ENCODE data around the gene OTOG. TPM values are rescaled to one million over a fixed set of nuclear protein-coding genes. Genes with fewer than 3 reads are reported as not detected.

Gene OTOG
- total RNA-seq, 1 donor from 2014 or later = not detected

DNA sequence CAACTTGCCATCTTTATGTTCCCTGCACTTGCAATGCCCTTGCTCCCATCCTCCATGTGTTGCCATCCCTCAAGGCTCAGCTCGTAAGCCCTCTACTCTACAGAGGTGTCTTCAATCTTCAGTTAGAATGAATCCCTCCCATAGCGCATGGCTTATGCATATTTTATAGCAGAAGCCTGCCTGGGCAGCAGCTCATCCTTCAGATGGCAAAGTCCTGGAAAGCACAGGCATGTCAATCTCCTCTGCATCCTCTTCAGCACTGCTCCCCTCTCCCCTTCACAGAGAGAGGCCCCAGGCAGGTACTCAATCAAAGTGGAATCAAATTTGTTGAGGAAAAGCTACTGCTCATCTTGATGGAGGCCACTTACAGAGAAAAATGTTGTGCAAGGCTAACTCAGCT is 39.3 kb upstream of the OTOG start:
- TF ChIP-seq, protein P1, sequence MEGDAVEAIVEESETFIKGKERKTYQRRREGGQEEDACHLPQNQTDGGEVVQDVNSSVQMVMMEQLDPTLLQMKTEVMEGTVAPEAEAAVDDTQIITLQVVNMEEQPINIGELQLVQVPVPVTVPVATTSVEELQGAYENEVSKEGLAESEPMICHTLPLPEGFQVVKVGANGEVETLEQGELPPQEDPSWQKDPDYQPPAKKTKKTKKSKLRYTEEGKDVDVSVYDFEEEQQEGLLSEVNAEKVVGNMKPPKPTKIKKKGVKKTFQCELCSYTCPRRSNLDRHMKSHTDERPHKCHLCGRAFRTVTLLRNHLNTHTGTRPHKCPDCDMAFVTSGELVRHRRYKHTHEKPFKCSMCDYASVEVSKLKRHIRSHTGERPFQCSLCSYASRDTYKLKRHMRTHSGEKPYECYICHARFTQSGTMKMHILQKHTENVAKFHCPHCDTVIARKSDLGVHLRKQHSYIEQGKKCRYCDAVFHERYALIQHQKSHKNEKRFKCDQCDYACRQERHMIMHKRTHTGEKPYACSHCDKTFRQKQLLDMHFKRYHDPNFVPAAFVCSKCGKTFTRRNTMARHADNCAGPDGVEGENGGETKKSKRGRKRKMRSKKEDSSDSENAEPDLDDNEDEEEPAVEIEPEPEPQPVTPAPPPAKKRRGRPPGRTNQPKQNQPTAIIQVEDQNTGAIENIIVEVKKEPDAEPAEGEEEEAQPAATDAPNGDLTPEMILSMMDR (IDR thresholded peaks at IDR 0.05) = no peak
- ChIA-PET POLR2A (no interaction called here), CTCF (interaction anchor here (2.2 kb wide), 1 partner anchor 124 kb away, joined by 9 read pairs; no protein-coding TSS in a partner anchor)
- Mint-ChIP-seq H3K27me3 (peaks cover 11% of the 10 kb centered on the region), H3K36me3 (ENCODE audit: low read depth) (no peaks in the 10 kb centered on the region), H3K4me1 (no peaks in the 10 kb centered on the region), H3K27ac (no peak overlapping the region), H3K9me3 (no peaks in the 10 kb centered on the region), H3K4me3 (no peak overlapping the region)
- DNase-seq (no peak), ATAC-seq (ENCODE audit: low read depth) (no peak)
- intact Hi-C loops (cut with micrococcal nuclease) = no loop called here

GRCh38 chr11:17508306-17508705 is 38.8 kb upstream of the OTOG start:
- DNase-seq (no peak), ATAC-seq (ENCODE audit: low read depth) (no peak)
- Mint-ChIP-seq H3K27me3 (peaks cover 13% of the 10 kb centered on the region), H3K4me1 (no peaks in the 10 kb centered on the region), H3K36me3 (ENCODE audit: low read depth) (no peaks in the 10 kb centered on the region), H3K27ac (no peak overlapping the region), H3K9me3 (no peaks in the 10 kb centered on the region), H3K4me3 (no peak overlapping the region)
- CTCF ChIA-PET = interaction anchor here (2.2 kb wide), 1 partner anchor 124 kb away, joined by 9 read pairs; no protein-coding TSS in a partner anchor
- TF ChIP-seq, protein P1 (IDR thresholded peaks at IDR 0.05) = no peak
- POLR2A ChIA-PET = no interaction called here
- intact Hi-C loops (cut with micrococcal nuclease) = no loop called here

- Mint-ChIP-seq H3K36me3 (ENCODE audit: low read depth) (no peaks in the 10 kb centered on the region), H3K4me3 (no peak overlapping the region), H3K27me3 (peaks cover 13% of the 10 kb centered on the region), H3K4me1 (no peaks in the 10 kb centered on the region), H3K27ac (no peak overlapping the region), H3K9me3 (no peaks in the 10 kb centered on the region)
- DNase-seq (no peak), ATAC-seq (ENCODE audit: low read depth) (no peak)
- ChIA-PET POLR2A (no interaction called here), CTCF (interaction anchor here (2.2 kb wide), 1 partner anchor 125 kb away, joined by 9 read pairs; no protein-coding TSS in a partner anchor)
- TF ChIP-seq, protein P1 (IDR thresholded peaks at IDR 0.05) = no peak
- intact Hi-C loops (cut with micrococcal nuclease) = no loop called here
These were observed 38.3 kb upstream of the OTOG start for GRCh38 chr11:17508791-17509190.

- no peak for ATAC-seq (ENCODE audit: low read depth)
- no peaks in the 10 kb centered on the region for H3K36me3 Mint-ChIP-seq (ENCODE audit: low read depth)
- TF ChIP-seq, protein P1 (IDR thresholded peaks at IDR 0.05) = no peak
- H3K4me3 Mint-ChIP-seq = no peak overlapping the region
- peaks cover 14% of the 10 kb centered on the region for H3K27me3 Mint-ChIP-seq
- no peaks in the 10 kb centered on the region for H3K9me3 Mint-ChIP-seq
- intact Hi-C loops (cut with micrococcal nuclease) = no loop called here
- CTCF ChIA-PET = no interaction called here
- H3K27ac Mint-ChIP-seq = no peak overlapping the region
- H3K4me1 Mint-ChIP-seq = no peaks in the 10 kb centered on the region
- POLR2A ChIA-PET = no interaction called here
- DNase-seq = no peak
These were observed 36.4 kb upstream of the OTOG start for GRCh38 chr11:17510507-17511206.

DNA sequence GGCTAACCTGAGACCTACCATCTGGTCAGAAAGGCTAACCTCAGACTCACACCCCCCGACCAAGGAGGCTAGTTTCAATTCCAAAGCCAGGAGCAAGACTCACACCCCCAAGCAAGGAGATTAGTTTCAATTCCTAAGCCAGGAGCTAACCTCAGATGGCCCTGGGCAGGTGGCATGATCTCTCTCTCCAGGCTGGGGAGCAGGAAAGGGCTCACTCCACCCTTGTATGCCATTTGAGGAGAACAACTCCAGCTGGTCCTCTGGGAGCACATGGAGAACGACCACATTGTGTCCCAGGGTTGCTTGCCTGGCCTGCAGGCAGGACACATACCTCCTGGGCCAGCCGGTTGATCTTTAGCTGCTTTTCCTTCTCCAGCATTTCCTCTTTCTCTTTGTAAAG is 35.5 kb upstream of the OTOG start:
- no peak for DNase-seq
- ChIA-PET POLR2A (interaction anchor here (0.6 kb wide), 1 partner anchor 1860 kb away, joined by 10 read pairs; no protein-coding TSS in a partner anchor), CTCF (no interaction called here)
- ATAC-seq (ENCODE audit: low read depth) = no peak
- Mint-ChIP-seq H3K4me1 (no peaks in the 10 kb centered on the region), H3K36me3 (ENCODE audit: low read depth) (no peaks in the 10 kb centered on the region), H3K27ac (no peak overlapping the region), H3K27me3 (peaks cover 15% of the 10 kb centered on the region), H3K9me3 (no peaks in the 10 kb centered on the region), H3K4me3 (no peak overlapping the region)
- intact Hi-C loops (cut with micrococcal nuclease) = no loop called here
- TF ChIP-seq, protein P1 (IDR thresholded peaks at IDR 0.05) = no peak

Data from activated B cell treated with CpG ODN at 0.5 μM for 24 hours (primary cell).